Keratinocyte (primary cell): Measurements from ENCODE around the gene FBLIM1.

Experiments
- EZH2 ChIP-seq: IDR thresholded peaks from one replicate; pipeline ENCODE4 v1.6.1; 2012; ENCODE audit warnings: inconsistent platforms, mild to moderate bottlenecking, low read length, moderate library complexity
- TF ChIP-seq, protein P1 (sequence below), 3 experiments: IDR thresholded peaks in 1 of 3; conservative IDR thresholded peaks in 1 of 3; optimal IDR thresholded peaks in 1 of 3; 2 replicates in 2 of 3; 3 replicates in 1 of 3; pipeline versions ENCODE3 to v1.5.1; 2011; ENCODE audit warnings: low read length in 3 of 3, mild to moderate bottlenecking in 3 of 3, moderate library complexity in 2 of 3, control low read depth in 1 of 3, inconsistent platforms in 1 of 3; ENCODE audit not compliant: insufficient read depth in 2 of 3; ENCODE audit errors: extremely low read depth in 1 of 3

DNA sequence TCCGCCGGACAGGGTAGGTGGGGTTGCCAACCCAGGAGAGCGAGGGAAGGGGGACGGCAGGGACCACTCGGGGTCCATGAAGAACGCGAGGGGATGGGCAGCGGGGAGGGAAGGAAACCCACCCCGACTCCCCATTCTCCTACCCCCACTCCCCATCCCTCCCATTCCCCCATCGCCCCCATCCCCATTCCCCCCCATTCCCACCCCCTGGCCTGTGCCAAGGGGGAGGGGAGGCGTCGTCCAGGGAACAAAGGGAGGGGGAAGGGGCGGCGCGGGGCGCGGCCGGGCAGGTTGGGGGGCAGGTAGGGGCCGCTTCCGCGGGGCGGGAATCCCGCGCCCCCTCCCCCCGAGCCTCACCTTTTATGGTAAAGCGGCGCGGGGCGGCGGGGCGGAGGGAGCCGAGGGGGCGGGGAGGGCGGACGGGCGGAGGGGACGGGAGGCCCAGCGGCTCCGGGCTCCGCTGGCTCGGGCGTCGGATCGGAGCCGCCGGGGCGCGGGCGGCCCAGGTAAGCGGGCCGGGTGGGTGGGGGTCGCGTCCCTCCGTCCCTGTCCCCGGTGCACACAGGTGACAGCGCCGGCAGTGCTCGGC, at the start of gene FBLIM1:
- TF ChIP-seq, protein P1, sequence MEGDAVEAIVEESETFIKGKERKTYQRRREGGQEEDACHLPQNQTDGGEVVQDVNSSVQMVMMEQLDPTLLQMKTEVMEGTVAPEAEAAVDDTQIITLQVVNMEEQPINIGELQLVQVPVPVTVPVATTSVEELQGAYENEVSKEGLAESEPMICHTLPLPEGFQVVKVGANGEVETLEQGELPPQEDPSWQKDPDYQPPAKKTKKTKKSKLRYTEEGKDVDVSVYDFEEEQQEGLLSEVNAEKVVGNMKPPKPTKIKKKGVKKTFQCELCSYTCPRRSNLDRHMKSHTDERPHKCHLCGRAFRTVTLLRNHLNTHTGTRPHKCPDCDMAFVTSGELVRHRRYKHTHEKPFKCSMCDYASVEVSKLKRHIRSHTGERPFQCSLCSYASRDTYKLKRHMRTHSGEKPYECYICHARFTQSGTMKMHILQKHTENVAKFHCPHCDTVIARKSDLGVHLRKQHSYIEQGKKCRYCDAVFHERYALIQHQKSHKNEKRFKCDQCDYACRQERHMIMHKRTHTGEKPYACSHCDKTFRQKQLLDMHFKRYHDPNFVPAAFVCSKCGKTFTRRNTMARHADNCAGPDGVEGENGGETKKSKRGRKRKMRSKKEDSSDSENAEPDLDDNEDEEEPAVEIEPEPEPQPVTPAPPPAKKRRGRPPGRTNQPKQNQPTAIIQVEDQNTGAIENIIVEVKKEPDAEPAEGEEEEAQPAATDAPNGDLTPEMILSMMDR (optimal IDR thresholded peaks at IDR 0.05 in 1 of 3, IDR thresholded peaks at IDR 0.05 in 1 of 3, conservative IDR thresholded peaks at IDR 0.05 in 1 of 3; ENCODE audit: extremely low read depth in 1 of 3, insufficient read depth in 2 of 3, low read length in 3 of 3) = no peak
- no peak for TF ChIP-seq EZH2
